Activated B cell treated with CpG ODN at 0.5 μM for 24 hours (primary cell): Measurements from ENCODE around the gene TIGIT. TPM values are rescaled to one million over a fixed set of nuclear protein-coding genes. Genes with fewer than 3 reads are reported as not detected.
A peak's percentile ranks its signal among the peaks of the same experiment; 100 is the strongest.

Source experiments
- ATAC-seq: fragments of 200-7000 bp; cut with Tn5 transposase; one replicate; pipeline ENCODE4 v1.10.0; 2021; ENCODE audit warnings: low read depth, mild to moderate bottlenecking, moderate library complexity
- CTCF ChIA-PET: fragments of 350-600 bp; sonication (Branson Sonifier 250); formaldehyde crosslinking; loops from one replicate; lab custom pipeline; 2021; ENCODE audit warnings: antibody characterized with exemption; lab: Charles Lee
- POLR2A ChIA-PET: fragments of 350-600 bp; sonication (Branson Sonifier 250); formaldehyde crosslinking; loops from one replicate; lab custom pipeline; 2021; ENCODE audit warnings: antibody characterized with exemption; lab: Charles Lee
- DNase-seq: peaks from one replicate; pipeline ENCODE4 v3.0.0; 2022
- H3K27ac Mint-ChIP-seq: one replicate; pipeline ENCODE4 v1.8.0; 2020; ENCODE audit warnings: mixed read lengths
- H3K27me3 Mint-ChIP-seq: one replicate; pipeline ENCODE4 v1.8.0; 2021; ENCODE audit warnings: mixed read lengths
- H3K36me3 Mint-ChIP-seq: one replicate; pipeline ENCODE4 v1.8.0; 2021; ENCODE audit warnings: low read depth, mixed read lengths
- H3K4me1 Mint-ChIP-seq: one replicate; pipeline ENCODE4 v1.8.0; 2021; ENCODE audit warnings: mixed read lengths
- H3K4me3 Mint-ChIP-seq: one replicate; pipeline ENCODE4 v1.8.0; 2020; ENCODE audit warnings: mild to moderate bottlenecking, mixed read lengths
- H3K9me3 Mint-ChIP-seq: one replicate; pipeline ENCODE4 v1.8.0; 2020; ENCODE audit warnings: mixed read lengths
- intact Hi-C: fragments of 100-400 bp; cut with micrococcal nuclease; formaldehyde crosslinking; loops from one replicate; pipeline ENCODE4 v1.15.1; 2024
- total RNA-seq: library from RNA; stranded (reverse); gene quantifications from 2 replicates; pipeline ENCODE4 v1.2.3, GENCODE V29; 2022
- TF ChIP-seq, protein P1 (sequence below): fragments of 200-600 bp; IDR thresholded peaks from one replicate; pipeline ENCODE4 v1.8.0; 2022; ENCODE audit warnings: antibody characterized with exemption, mild to moderate bottlenecking

The TIGIT gene
- 3.3 and 6.8 TPM in 2 replicates for total RNA-seq

DNA sequence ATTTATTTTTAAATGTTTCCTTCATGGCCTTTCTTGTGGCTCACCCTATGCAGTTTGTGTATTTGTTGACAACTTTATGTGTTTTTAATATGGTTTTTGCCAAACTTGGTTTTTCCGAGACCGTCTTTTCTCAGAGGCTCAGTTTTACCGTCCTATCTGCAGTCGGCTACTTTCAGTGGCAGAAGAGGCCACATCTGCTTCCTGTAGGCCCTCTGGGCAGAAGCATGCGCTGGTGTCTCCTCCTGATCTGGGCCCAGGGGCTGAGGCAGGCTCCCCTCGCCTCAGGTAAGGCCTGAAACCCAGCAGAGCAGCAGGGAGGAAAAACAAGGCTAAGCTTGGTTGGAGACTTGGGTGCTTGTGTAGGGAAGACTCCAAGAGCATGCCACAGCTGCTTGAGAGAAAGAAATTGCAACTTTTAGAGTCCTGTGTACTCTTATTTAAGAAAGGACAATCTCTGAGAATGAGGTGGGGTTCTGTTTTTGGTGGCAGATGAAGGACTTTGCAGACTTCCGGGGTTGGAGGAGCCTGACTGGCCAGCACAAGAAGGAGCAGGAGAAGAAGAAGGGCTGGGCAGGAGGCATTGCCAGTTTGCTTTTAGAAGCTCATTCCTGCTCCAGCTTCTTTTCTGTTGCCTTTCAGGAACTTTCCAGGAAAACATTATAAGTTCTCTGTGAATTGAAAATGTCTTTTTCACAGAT lies at the start of gene TIGIT:
Gene TIGIT (plus strand): TSS at position 191 of the 698 bp plus-strand sequence. CDS start 34 bp downstream, at position 225.
- H3K4me1 Mint-ChIP-seq: peaks cover 47% of the 10 kb centered on the region
- TF ChIP-seq, protein P1, sequence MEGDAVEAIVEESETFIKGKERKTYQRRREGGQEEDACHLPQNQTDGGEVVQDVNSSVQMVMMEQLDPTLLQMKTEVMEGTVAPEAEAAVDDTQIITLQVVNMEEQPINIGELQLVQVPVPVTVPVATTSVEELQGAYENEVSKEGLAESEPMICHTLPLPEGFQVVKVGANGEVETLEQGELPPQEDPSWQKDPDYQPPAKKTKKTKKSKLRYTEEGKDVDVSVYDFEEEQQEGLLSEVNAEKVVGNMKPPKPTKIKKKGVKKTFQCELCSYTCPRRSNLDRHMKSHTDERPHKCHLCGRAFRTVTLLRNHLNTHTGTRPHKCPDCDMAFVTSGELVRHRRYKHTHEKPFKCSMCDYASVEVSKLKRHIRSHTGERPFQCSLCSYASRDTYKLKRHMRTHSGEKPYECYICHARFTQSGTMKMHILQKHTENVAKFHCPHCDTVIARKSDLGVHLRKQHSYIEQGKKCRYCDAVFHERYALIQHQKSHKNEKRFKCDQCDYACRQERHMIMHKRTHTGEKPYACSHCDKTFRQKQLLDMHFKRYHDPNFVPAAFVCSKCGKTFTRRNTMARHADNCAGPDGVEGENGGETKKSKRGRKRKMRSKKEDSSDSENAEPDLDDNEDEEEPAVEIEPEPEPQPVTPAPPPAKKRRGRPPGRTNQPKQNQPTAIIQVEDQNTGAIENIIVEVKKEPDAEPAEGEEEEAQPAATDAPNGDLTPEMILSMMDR: no peak
- no peaks in the 10 kb centered on the region for H3K27me3 Mint-ChIP-seq
- CTCF ChIA-PET: interaction anchor here (0.5 to 3.8 kb wide), 3 partner anchors 42 to 455 kb away, joined by 3 to 66 read pairs (median 4); partner anchors contain the start of gene GRAMD1C
- no peaks in the 10 kb centered on the region for H3K9me3 Mint-ChIP-seq
- POLR2A ChIA-PET: interaction anchor here (1.5 to 7.8 kb wide), 3 partner anchors 12 to 78 kb away, joined by 3 to 334 read pairs (median 59); no protein-coding TSS in a partner anchor
- no peak for DNase-seq
- intact Hi-C loops: loop anchor here (5.0 to 10.0 kb wide), 2 partner anchors 289 to 557 kb away; no protein-coding TSS in a partner anchor
- no peak for ATAC-seq
- no peak within 1 kb of the TSS for H3K4me3 Mint-ChIP-seq
- peak within 1 kb of the TSS; percentile 98 for H3K27ac Mint-ChIP-seq
- no peaks in the 10 kb centered on the region for H3K36me3 Mint-ChIP-seq

DNA sequence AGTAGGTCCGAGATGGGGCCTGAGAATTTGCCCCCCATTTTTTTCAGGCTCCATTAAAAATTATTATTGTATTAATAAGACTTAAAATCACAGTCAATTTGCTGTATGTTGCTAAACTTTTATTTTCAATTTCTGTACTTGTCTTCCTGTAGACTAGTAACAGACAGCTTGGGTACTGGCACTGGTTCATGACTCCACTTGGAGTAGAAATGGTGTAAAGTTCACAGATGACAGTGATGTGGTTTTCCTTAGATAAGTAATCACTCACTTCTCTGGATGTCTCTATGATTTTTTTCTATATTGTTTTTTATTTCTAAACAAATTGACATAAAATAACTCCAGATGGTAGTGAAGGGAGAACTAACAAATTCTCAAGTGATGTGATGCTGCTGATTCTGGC lies 40.9 kb upstream of the TIGIT start:
- DNase-seq (no peak), ATAC-seq (no peak)
- POLR2A ChIA-PET: no interaction called here
- H3K9me3 Mint-ChIP-seq: peaks cover 12% of the 10 kb centered on the region
- H3K27ac Mint-ChIP-seq: no peak overlapping the region
- CTCF ChIA-PET: no interaction called here
- no peaks in the 10 kb centered on the region for H3K27me3 Mint-ChIP-seq
- intact Hi-C loops: no loop called here
- H3K4me3 Mint-ChIP-seq: no peak overlapping the region
- H3K4me1 Mint-ChIP-seq: no peaks in the 10 kb centered on the region
- no peaks in the 10 kb centered on the region for H3K36me3 Mint-ChIP-seq
- TF ChIP-seq, protein P1: no peak

DNA sequence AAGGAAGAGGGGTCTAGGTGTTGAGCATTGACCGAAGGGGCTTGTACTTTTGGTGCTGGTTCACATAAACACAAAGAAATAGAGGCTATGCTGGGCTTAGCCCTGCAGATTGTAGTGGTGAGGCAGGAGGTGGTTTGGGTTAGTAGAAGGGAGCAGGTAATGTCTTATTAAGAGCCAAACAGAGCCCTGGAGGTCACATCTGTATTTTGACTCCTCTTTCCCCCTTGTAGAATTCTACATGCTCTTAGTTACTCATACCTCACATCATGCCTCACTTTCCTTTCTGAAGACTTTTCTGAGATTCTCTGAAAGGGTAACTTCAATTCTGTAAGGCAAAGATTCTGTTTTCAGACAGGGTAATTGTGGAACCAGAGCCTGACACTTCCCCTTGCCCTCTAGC lies 40.3 kb upstream of the TIGIT start:
- ChIA-PET POLR2A (no interaction called here), CTCF (no interaction called here)
- Mint-ChIP-seq H3K27ac (no peak overlapping the region), H3K36me3 (no peaks in the 10 kb centered on the region), H3K4me3 (no peak overlapping the region), H3K9me3 (peaks cover 16% of the 10 kb centered on the region), H3K4me1 (no peaks in the 10 kb centered on the region), H3K27me3 (no peaks in the 10 kb centered on the region)
- TF ChIP-seq, protein P1: no peak
- intact Hi-C loops: no loop called here
- ATAC-seq (no peak), DNase-seq (no peak)

DNA sequence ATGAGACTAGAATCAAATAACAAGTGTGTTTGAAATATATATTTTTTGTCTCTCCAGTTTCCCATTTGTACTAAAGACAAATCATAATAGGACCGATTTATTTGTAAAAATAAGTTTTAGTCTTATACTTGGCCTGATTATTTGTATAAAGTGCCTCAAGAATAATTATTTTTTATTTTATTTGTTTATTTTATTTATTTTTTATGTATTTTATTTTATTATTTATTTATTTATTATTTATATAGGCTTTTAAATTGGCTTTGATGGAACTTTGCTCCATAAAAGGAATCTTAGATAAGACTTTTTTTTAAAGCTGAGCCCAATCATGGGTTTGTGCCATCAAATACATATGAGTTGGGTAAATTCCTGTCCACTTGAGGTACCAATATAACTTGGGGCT lies 34.3 kb upstream of the TIGIT start:
- ChIA-PET CTCF (no interaction called here), POLR2A (no interaction called here)
- TF ChIP-seq, protein P1: no peak
- Mint-ChIP-seq H3K9me3 (peaks cover 10% of the 10 kb centered on the region), H3K36me3 (no peaks in the 10 kb centered on the region), H3K4me1 (no peaks in the 10 kb centered on the region), H3K4me3 (no peak overlapping the region), H3K27ac (no peak overlapping the region), H3K27me3 (no peaks in the 10 kb centered on the region)
- ATAC-seq (no peak), DNase-seq (no peak)
- intact Hi-C loops: no loop called here

DNA sequence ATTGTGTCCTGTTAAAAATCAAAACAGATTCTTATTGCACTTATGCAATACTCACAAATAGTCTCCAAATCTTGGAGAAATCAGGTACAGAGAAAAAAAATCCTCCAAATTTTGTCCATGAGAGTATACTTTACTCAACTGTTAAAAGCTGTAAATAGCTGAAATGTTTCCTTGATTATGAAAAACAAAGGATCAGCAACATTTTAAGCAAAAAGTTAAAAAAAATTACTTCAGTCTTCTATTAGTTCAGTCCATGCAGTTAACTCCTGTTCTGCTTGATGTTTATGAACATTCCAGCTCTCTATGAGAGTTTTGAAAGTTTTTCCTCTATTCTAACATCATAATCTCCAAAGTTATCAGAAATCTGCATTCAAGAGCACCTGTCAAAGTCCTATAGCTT lies 33.7 kb upstream of the TIGIT start:
- TF ChIP-seq, protein P1: no peak
- DNase-seq (no peak), ATAC-seq (no peak)
- H3K9me3 Mint-ChIP-seq: peaks cover 10% of the 10 kb centered on the region
- intact Hi-C loops: no loop called here
- H3K27ac Mint-ChIP-seq: no peak overlapping the region
- no peak overlapping the region for H3K4me3 Mint-ChIP-seq
- no peaks in the 10 kb centered on the region for H3K27me3 Mint-ChIP-seq
- H3K36me3 Mint-ChIP-seq: no peaks in the 10 kb centered on the region
- ChIA-PET CTCF (no interaction called here), POLR2A (no interaction called here)
- no peaks in the 10 kb centered on the region for H3K4me1 Mint-ChIP-seq
